ENCODE measurements around the gene BACH2. TPM values are rescaled to one million over a fixed set of nuclear protein-coding genes. Genes with fewer than 3 reads are reported as not detected.

The BACH2 gene
- total and polyA plus RNA-seq, 10 of the 15 experiments (the other 5 are each of a cell fraction or from before 2014, with no cell fraction given), result 0.03 to 0.28 (median 0.04) TPM; not detected in 3

DNA sequence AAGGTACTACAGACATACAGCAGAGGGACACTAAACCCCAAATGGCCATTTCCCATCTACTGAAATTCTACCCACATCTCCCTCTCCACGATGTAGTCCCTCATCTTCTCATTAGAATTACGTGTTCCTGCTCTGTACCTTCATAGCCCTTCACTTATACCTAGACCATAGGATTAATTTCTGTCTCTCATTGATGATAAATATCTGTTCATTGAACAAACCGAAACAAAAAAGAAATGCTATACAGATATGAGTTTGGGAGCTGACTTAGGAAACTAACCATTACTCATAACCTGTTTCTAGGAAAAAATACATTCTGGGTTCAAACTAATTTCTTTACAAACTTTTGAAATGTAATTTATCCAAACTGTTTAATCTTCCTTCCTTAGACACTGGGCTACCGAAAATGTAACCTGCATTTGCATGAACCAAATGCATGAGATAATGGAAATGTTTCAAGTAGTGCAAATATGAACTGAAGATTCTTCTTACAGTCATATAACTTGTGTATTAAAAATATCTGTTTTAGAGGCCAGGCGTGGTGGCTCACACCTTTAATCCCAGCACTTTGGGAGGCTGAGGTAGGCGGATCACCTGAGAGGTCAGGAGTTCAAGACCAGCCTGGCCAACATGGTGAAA lies 317.0 kb downstream of the BACH2 start:
- H4K20me1 ChIP-seq (ENCODE audit: control insufficient read depth, insufficient read depth), result no peaks in the 10 kb centered on the region
- H3K27me3 ChIP-seq (replicated peaks in 1 of 2; ENCODE audit: control insufficient read depth in 2 of 2, insufficient read depth in 2 of 2, low read length in 1 of 2), result peaks cover 1 to 6% of the 10 kb centered on the region in 2 experiments; a peak in 1 of 4 replicates
- intact Hi-C loops (cut with micrococcal nuclease; ENCODE audit: unreplicated experiment) (no loop called here), in situ Hi-C loops (cut with MboI) (no loop called here)
- no peak overlapping the region for H3K4me3 ChIP-seq
- ChIA-PET POLR2A (no interaction called here), RAD21 (ENCODE audit: unreplicated experiment) (no interaction called here), SMC1A (ENCODE audit: uncharacterized antibody, unreplicated experiment) (interaction anchor here (0.8 kb wide), 1 partner anchor 499 kb away, joined by 3 read pairs; no protein-coding TSS in a partner anchor), CTCF (no interaction called here)
- H3K27ac ChIP-seq (ENCODE audit: control insufficient read depth, insufficient read depth), result no peak overlapping the region
- H2AFZ ChIP-seq (ENCODE audit: control insufficient read depth, low read depth, low read length), result no peak overlapping the region
- DNase-seq (ENCODE audit: low read depth, low spot score) (no peak), FAIRE-seq (no peak), ATAC-seq (no peak)
- TF ChIP-seq, protein P1, sequence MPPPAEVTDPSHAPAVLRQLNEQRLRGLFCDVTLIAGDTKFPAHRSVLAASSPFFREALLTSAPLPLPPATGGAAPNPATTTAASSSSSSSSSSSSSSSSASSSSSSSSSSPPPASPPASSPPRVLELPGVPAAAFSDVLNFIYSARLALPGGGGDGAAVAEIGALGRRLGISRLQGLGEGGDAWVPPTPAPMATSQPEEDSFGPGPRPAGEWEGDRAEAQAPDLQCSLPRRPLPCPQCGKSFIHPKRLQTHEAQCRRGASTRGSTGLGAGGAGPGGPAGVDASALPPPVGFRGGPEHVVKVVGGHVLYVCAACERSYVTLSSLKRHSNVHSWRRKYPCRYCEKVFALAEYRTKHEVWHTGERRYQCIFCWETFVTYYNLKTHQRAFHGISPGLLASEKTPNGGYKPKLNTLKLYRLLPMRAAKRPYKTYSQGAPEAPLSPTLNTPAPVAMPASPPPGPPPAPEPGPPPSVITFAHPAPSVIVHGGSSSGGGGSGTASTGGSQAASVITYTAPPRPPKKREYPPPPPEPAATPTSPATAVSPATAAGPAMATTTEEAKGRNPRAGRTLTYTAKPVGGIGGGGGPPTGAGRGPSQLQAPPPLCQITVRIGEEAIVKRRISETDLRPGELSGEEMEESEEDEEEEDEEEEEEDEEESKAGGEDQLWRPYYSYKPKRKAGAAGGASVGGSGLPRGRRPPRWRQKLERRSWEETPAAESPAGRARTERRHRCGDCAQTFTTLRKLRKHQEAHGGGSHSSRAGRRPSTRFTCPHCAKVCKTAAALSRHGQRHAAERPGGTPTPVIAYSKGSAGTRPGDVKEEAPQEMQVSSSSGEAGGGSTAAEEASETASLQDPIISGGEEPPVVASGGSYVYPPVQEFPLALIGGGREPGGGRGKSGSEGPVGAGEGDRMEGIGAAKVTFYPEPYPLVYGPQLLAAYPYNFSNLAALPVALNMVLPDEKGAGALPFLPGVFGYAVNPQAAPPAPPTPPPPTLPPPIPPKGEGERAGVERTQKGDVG (CRISPR knock-in tag; IDR thresholded peaks at IDR 0.05), result no peak
- H3K36me3 ChIP-seq (ENCODE audit: control insufficient read depth in 2 of 2, insufficient read depth in 2 of 2, low read length in 1 of 2), result no peaks in the 10 kb centered on the region
- 20% methylated on average over 6 of the region's 6 CpGs for WGBS (ENCODE audit: insufficient coverage, insufficient replicate concordance, low lambda C conversion rate, missing lambda C conversion rate)
- H3K4me2 ChIP-seq (ENCODE audit: control insufficient read depth, insufficient read depth), result no peak overlapping the region
- H3K9ac ChIP-seq (ENCODE audit: control insufficient read depth, insufficient read depth, low read length), result no peak overlapping the region
- H3K4me1 ChIP-seq (ENCODE audit: control insufficient read depth, insufficient read depth, low read length), result no peaks in the 10 kb centered on the region
- H3K79me2 ChIP-seq (ENCODE audit: control insufficient read depth, insufficient read depth, low read length), result no peaks in the 10 kb centered on the region
- H3K9me3 ChIP-seq (replicated peaks; ENCODE audit: control insufficient read depth, insufficient read depth, low read length), result no peaks in the 10 kb centered on the region
- no TSS peak for BruUV-seq (replicated peaks)

DNA sequence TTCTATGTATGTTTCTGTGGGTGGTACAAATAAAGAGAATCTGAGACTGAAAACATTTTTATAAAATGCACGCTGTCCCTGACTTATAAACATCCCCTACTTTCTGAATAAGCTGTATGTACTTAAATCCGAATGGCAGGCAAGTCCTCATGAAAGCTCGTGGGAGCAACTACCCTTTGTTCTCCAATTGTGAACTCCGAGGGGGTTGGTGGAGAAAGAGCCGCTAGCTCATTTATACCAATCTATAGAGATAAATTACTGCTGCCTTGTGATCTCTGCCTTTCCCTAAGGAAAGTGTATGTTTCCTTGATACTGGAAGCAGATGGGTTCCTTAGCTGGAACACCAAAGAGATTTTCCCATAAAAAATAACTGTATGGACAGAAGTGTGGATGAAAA lies 317.9 kb downstream of the BACH2 start:
- intact Hi-C loops (cut with micrococcal nuclease; ENCODE audit: unreplicated experiment) (no loop called here), in situ Hi-C loops (cut with MboI) (no loop called here)
- ChIA-PET SMC1A (ENCODE audit: uncharacterized antibody, unreplicated experiment) (interaction anchor here (0.8 kb wide), 1 partner anchor 500 kb away, joined by 3 read pairs; no protein-coding TSS in a partner anchor), CTCF (no interaction called here), RAD21 (ENCODE audit: unreplicated experiment) (no interaction called here), POLR2A (no interaction called here)
- TF ChIP-seq SP1 (IDR thresholded peaks at IDR 0.05; ENCODE audit: low read depth, low read length) (no peak), NR2C1 (IDR thresholded peaks at IDR 0.05) (no peak), ZZZ3 (IDR thresholded peaks at IDR 0.05; ENCODE audit: control insufficient read depth, insufficient read length, low read depth) (no peak), POU2F2 (IDR thresholded peaks at IDR 0.05; ENCODE audit: borderline replicate concordance, low read depth, low read length) (no peak), YY1 (IDR thresholded peaks at IDR 0.05; ENCODE audit: low read depth, low read length) (no peak), ZNF622 (IDR thresholded peaks at IDR 0.05) (no peak), MEF2B (IDR thresholded peaks at IDR 0.05; ENCODE audit: partially characterized antibody, poor library complexity, severe bottlenecking) (no peak), KDM1A (IDR thresholded peaks at IDR 0.05; ENCODE audit: borderline replicate concordance) (no peak)
- TF ChIP-seq, protein P2, sequence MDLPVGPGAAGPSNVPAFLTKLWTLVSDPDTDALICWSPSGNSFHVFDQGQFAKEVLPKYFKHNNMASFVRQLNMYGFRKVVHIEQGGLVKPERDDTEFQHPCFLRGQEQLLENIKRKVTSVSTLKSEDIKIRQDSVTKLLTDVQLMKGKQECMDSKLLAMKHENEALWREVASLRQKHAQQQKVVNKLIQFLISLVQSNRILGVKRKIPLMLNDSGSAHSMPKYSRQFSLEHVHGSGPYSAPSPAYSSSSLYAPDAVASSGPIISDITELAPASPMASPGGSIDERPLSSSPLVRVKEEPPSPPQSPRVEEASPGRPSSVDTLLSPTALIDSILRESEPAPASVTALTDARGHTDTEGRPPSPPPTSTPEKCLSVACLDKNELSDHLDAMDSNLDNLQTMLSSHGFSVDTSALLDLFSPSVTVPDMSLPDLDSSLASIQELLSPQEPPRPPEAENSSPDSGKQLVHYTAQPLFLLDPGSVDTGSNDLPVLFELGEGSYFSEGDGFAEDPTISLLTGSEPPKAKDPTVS (IDR thresholded peaks at IDR 0.05; ENCODE audit: low read depth, low read length), result no peak
- TF ChIP-seq, protein P3, sequence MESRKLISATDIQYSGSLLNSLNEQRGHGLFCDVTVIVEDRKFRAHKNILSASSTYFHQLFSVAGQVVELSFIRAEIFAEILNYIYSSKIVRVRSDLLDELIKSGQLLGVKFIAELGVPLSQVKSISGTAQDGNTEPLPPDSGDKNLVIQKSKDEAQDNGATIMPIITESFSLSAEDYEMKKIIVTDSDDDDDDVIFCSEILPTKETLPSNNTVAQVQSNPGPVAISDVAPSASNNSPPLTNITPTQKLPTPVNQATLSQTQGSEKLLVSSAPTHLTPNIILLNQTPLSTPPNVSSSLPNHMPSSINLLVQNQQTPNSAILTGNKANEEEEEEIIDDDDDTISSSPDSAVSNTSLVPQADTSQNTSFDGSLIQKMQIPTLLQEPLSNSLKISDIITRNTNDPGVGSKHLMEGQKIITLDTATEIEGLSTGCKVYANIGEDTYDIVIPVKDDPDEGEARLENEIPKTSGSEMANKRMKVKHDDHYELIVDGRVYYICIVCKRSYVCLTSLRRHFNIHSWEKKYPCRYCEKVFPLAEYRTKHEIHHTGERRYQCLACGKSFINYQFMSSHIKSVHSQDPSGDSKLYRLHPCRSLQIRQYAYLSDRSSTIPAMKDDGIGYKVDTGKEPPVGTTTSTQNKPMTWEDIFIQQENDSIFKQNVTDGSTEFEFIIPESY (IDR thresholded peaks at IDR 0.05), result no peak
- no peaks in the 10 kb centered on the region for H3K36me3 ChIP-seq (ENCODE audit: control insufficient read depth in 2 of 2, insufficient read depth in 2 of 2, low read length in 1 of 2)
- WGBS (ENCODE audit: insufficient coverage, insufficient replicate concordance, low lambda C conversion rate, missing lambda C conversion rate), result 29% methylated on average over 5 of the region's 5 CpGs
- no TSS peak for BruUV-seq (replicated peaks)
- FAIRE-seq (no peak), ATAC-seq (no peak), DNase-seq (ENCODE audit: low read depth, low spot score) (no peak)
- H3K27ac ChIP-seq (ENCODE audit: control insufficient read depth, insufficient read depth), result no peak overlapping the region
- no peak overlapping the region for H2AFZ ChIP-seq (ENCODE audit: control insufficient read depth, low read depth, low read length)
- no peaks in the 10 kb centered on the region for H3K79me2 ChIP-seq (ENCODE audit: control insufficient read depth, insufficient read depth, low read length)
- no peak overlapping the region for H3K9ac ChIP-seq (ENCODE audit: control insufficient read depth, insufficient read depth, low read length)
- no peaks in the 10 kb centered on the region for H4K20me1 ChIP-seq (ENCODE audit: control insufficient read depth, insufficient read depth)
- H3K9me3 ChIP-seq (replicated peaks; ENCODE audit: control insufficient read depth, insufficient read depth, low read length), result no peaks in the 10 kb centered on the region
- H3K27me3 ChIP-seq (replicated peaks in 1 of 2; ENCODE audit: control insufficient read depth in 2 of 2, insufficient read depth in 2 of 2, low read length in 1 of 2), result peaks cover 0 to 1% of the 10 kb centered on the region in 2 experiments; a peak in 1 of 4 replicates
- H3K4me2 ChIP-seq (ENCODE audit: control insufficient read depth, insufficient read depth), result no peak overlapping the region
- no peaks in the 10 kb centered on the region for H3K4me1 ChIP-seq (ENCODE audit: control insufficient read depth, insufficient read depth, low read length)
- H3K4me3 ChIP-seq, result no peak overlapping the region
